Amygdala (tissue), 56 donors: ENCODE measurements around the gene VANGL1.

ENCODE experiments used
- DNase-seq, 56 donors: peaks; one replicate each; lab custom pipeline; 2025; lab: John Stamatoyannopoulos, UW

VANGL1 gene

GRCh38 chr1:115728341-115728740 is 86.6 kb downstream of the VANGL1 start:
- DNase-seq = no peak

- no peak for DNase-seq
Measured at GRCh38 chr1:115729756-115730155, 88.0 kb downstream of the VANGL1 start.

- no peak for DNase-seq
Measured at GRCh38 chr1:115732316-115732715, 90.5 kb downstream of the VANGL1 start.

GRCh38 chr1:115740811-115741210 is 99.0 kb downstream of the VANGL1 start:
- DNase-seq = no peak

GRCh38 chr1:115744646-115745275 is 103.0 kb downstream of the VANGL1 start:
- no peak for DNase-seq

GRCh38 chr1:115746021-115746690 is 104.4 kb downstream of the VANGL1 start:
- DNase-seq = no peak
